Psoas muscle (tissue), 8 donors: ENCODE data around the gene CASZ1. TPM values are rescaled to one million over a fixed set of nuclear protein-coding genes. Genes with fewer than 3 reads are reported as not detected.

Experiments
- ATAC-seq, 4 donors: fragments of 200-7000 bp; cut with Tn5 transposase; one replicate each; pipeline ENCODE4 v1.9.1; 2020; ENCODE audit warnings: moderate library complexity in 3 of 4, mild to moderate bottlenecking in 2 of 4
- DNase-seq, 2 donors: peaks; one replicate each; pipeline ENCODE4 v3.0.0-alpha.2; 2020
- H3K27ac ChIP-seq: fragments of 200-600 bp; one replicate; pipeline ENCODE4 v1.8.0; 2022
- H3K27me3 ChIP-seq, 3 donors: fragments of 200-600 bp in 1 of 3; one replicate each; pipeline versions ENCODE4 v1.6.1 to v1.8.0; 2013 to 2022; ENCODE audit warnings: low read length in 2 of 3, mild to moderate bottlenecking in 2 of 3, moderate library complexity in 1 of 3; ENCODE audit not compliant: insufficient read depth in 3 of 3
- H3K36me3 ChIP-seq, 2 donors: fragments of 200-600 bp in 1 of 2; one replicate each; pipeline versions ENCODE4 v1.6.1 to v1.8.0; 2013 to 2022; ENCODE audit warnings: low read depth in 1 of 2, mild to moderate bottlenecking in 1 of 2, moderate library complexity in 1 of 2; ENCODE audit not compliant: insufficient read depth in 1 of 2
- H3K4me1 ChIP-seq: fragments of 200-600 bp; one replicate; pipeline ENCODE4 v1.8.0; 2022
- H3K4me3 ChIP-seq: fragments of 200-600 bp; one replicate; pipeline ENCODE4 v1.8.0; 2022; ENCODE audit warnings: mild to moderate bottlenecking
- H3K9me3 ChIP-seq: fragments of 200-600 bp; one replicate; pipeline ENCODE4 v1.8.0; 2022
- WGBS, 3 donors: extraction: QIAGEN DNeasy Blood & Tissue Kit; methylation state at CpG; one replicate each; pipeline versions ENCODE4 v1.1.6 to v1.1.7; 2013; 5-methylcytosine and 5-hydroxymethylcytosine counted together
- intact Hi-C, 2 donors: fragments of 100-400 bp; cut with DNase I; formaldehyde crosslinking; loops; one replicate each; pipeline versions ENCODE4 v1.11.0 to v1.14.2; 2022
- polyA plus RNA-seq, 3 donors: library from polyadenylated mRNA; stranded (reverse); fragments of 200-250 nt; gene quantifications; one replicate each; pipeline ENCODE4 v1.2.3, GENCODE V29; 2013
- total RNA-seq, 4 donors: library from RNA; stranded (reverse); fragmentation: NEBNext Ultra II Directional in 2 of 4; extraction: Animal tissue kit (Norgen Biotek cat#: 25700) in 2 of 4; gene quantifications; one replicate each; pipeline versions ENCODE4 v1.2.1 to v1.2.4, GENCODE V29; 2021 to 2023
- TF ChIP-seq, protein P1 (sequence below): fragments of 200-600 bp; IDR thresholded peaks from one replicate; pipeline ENCODE4 v1.8.0; 2022; ENCODE audit warnings: antibody characterized with exemption
- donor health status: healthy with polysubstance abuse.
- donor health status: DM: no; HTN: no; CAD: no; lungs with moderate emphysema.
- donor health status: Bipolar disorder and iron deficiency.
- donor health status: healthy.
- donor health status: DM: yes; HTN: yes; CAD: no.
- donor health status: DM: no; HTN: no; CAD: no.
- donor health status: DM: no; HTN: no; CAD: no.
- donor health status: DM: yes; HTN: yes; CAD: no.

CASZ1 gene
- total and polyA plus RNA-seq, 7 donors = 2.6 to 83.3 (median 53.1) TPM

GRCh38 chr1:10657088-10657847 lies 139.2 kb downstream of the CASZ1 start:
- TF ChIP-seq, protein P1, sequence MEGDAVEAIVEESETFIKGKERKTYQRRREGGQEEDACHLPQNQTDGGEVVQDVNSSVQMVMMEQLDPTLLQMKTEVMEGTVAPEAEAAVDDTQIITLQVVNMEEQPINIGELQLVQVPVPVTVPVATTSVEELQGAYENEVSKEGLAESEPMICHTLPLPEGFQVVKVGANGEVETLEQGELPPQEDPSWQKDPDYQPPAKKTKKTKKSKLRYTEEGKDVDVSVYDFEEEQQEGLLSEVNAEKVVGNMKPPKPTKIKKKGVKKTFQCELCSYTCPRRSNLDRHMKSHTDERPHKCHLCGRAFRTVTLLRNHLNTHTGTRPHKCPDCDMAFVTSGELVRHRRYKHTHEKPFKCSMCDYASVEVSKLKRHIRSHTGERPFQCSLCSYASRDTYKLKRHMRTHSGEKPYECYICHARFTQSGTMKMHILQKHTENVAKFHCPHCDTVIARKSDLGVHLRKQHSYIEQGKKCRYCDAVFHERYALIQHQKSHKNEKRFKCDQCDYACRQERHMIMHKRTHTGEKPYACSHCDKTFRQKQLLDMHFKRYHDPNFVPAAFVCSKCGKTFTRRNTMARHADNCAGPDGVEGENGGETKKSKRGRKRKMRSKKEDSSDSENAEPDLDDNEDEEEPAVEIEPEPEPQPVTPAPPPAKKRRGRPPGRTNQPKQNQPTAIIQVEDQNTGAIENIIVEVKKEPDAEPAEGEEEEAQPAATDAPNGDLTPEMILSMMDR = no peak
- Histone ChIP-seq H3K27me3 (no peaks in the 10 kb centered on the region), H3K9me3 (no peaks in the 10 kb centered on the region), H3K4me1 (peaks cover 1% of the 10 kb centered on the region), H3K36me3 (peaks cover 0 to 85% of the 10 kb centered on the region in 2 donors), H3K27ac (no peak overlapping the region), H3K4me3 (no peak overlapping the region)
- WGBS, 3 donors = 76 to 81% (median 78%) methylated on average over 28 to 29 of the region's 29 CpGs
- DNase-seq = no peak
- ATAC-seq = no peak
- intact Hi-C loops = no loop called here

GRCh38 chr1:10656431-10656830 lies 140.0 kb downstream of the CASZ1 start:
- H3K27me3 ChIP-seq = no peaks in the 10 kb centered on the region
- H3K4me1 ChIP-seq = no peaks in the 10 kb centered on the region
- intact Hi-C loops = no loop called here
- ATAC-seq = no peak
- no peak for DNase-seq
- no peaks in the 10 kb centered on the region for H3K9me3 ChIP-seq
- H3K36me3 ChIP-seq = peaks cover 0 to 93% of the 10 kb centered on the region in 2 donors
- WGBS, 3 donors = 89 to 92% (median 91%) methylated on average over 15 of the region's 15 CpGs
- no peak overlapping the region for H3K4me3 ChIP-seq
- TF ChIP-seq, protein P1 = no peak
- H3K27ac ChIP-seq = no peak overlapping the region

- intact Hi-C loops = no loop called here
- TF ChIP-seq, protein P1 = no peak
- Histone ChIP-seq H3K4me1 (no peaks in the 10 kb centered on the region), H3K27ac (no peak overlapping the region), H3K27me3 (no peaks in the 10 kb centered on the region), H3K9me3 (no peaks in the 10 kb centered on the region), H3K4me3 (no peak overlapping the region), H3K36me3 (peaks cover 0 to 92% of the 10 kb centered on the region in 2 donors)
- no peak for ATAC-seq
- DNase-seq = no peak
- WGBS, 3 donors = 78 to 82% (median 78%) methylated on average over 10 of the region's 10 CpGs
These were observed 141.4 kb downstream of the CASZ1 start for GRCh38 chr1:10655002-10655401.

DNA sequence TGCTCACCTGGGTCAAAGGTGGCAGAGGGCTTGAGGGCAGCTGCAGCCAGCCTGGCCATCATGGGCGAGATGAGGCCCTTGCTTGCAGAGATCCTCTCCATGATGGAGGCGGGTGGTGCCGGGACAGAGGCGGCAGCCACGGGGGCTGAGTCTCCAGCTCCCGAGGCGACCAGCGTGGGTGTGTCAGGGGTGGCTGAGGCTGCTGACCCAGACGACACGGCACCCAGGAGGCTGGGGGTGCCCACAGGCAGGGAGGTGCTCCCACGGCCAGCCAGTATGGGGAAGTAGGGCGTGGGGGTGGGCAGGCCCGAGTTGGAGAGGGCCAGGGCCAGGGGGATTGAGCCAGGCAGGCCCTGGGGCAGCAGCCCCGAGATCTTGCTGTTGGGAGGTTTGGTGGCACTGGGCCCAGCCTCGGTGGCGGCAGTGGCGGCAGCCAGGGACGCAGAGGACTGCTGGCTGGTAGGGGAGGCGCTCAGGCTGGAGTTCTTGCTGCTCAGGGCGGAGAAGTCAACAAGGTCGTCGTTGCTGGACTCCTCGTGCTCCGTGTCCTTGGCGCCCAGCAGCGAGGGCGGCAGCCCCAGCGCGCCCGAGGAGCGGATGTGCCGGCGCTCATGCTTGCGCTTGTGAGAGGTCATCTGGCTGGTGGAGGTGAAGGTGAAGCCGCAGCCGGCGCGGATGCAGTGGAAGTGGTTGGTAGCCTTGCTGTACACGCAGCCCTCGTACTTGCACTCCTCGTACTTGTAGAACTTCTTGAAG lies 142.9 kb downstream of the CASZ1 start:
- ATAC-seq = no peak
- intact Hi-C loops = no loop called here
- 89 to 90% (median 90%) methylated on average over 41 of the region's 41 CpGs for WGBS, 3 donors

More for the DNA sequence above, 142.9 kb downstream of the CASZ1 start:
- Histone ChIP-seq H3K27ac (no peak overlapping the region), H3K27me3 (no peaks in the 10 kb centered on the region), H3K4me3 (no peak overlapping the region), H3K4me1 (no peaks in the 10 kb centered on the region), H3K36me3 (peaks cover 0 to 87% of the 10 kb centered on the region in 2 donors), H3K9me3 (no peaks in the 10 kb centered on the region)
- TF ChIP-seq, protein P1 = no peak
- DNase-seq = no peak
